Retinal pigment epithelial cell (primary cell): ENCODE data around the gene CRABP1.

Experiments
- DNase-seq: peaks from one replicate; pipeline ENCODE4 v3.0.0-alpha.2; 2010; ENCODE audit warnings: low read depth
- H3K4me3 ChIP-seq: 2 replicates; pipeline ENCODE4 v1.5.1; 2011; ENCODE audit warnings: mild to moderate bottlenecking, low read length, control low read depth, moderate library complexity
- CTCF ChIP-seq: conservative IDR thresholded peaks from 2 replicates; pipeline ENCODE4 v1.5.1; 2011; ENCODE audit warnings: low read depth, low read length, control low read depth, inconsistent platforms

Gene CRABP1

GRCh38 chr15:78394026-78394425 is 53.9 kb downstream of the CRABP1 start:
- no peak for DNase-seq
- TF ChIP-seq CTCF, result no peak
- H3K4me3 ChIP-seq, result no peak overlapping the region

GRCh38 chr15:78394981-78395616 is 54.9 kb downstream of the CRABP1 start:
- H3K4me3 ChIP-seq, result no peak overlapping the region
- no peak for TF ChIP-seq CTCF
- no peak for DNase-seq

- DNase-seq, result no peak
- no peak for TF ChIP-seq CTCF
- H3K4me3 ChIP-seq, result no peak overlapping the region
Measured at GRCh38 chr15:78396186-78396814, 56.1 kb downstream of the CRABP1 start.

GRCh38 chr15:78396976-78397375 is 56.8 kb downstream of the CRABP1 start:
- DNase-seq, result no peak
- TF ChIP-seq CTCF, result peak; percentile 41
- no peak overlapping the region for H3K4me3 ChIP-seq

DNA sequence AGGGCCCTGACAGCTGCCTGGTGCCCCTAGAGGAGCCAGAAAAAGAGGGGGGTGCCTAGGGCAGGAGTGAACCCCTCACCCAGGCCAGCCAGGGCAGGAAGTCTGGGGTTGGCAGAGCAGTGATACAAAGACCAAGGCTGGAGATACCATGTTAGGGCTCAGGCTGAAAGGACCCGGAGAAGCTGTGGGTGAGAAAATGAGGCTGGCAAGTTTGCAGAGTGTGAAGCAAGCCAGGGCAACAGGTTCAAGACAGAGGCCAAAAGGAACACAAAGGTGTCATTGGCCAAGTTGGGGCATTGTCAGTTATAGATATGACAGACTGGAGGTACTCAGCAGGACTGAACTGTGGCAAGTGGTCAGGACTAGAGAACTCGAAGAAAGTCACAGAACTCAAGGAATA is 57.2 kb downstream of the CRABP1 start:
- no peak for TF ChIP-seq CTCF
- H3K4me3 ChIP-seq, result no peak overlapping the region
- no peak for DNase-seq
